H9 (cell line): ENCODE measurements around the gene SRSF10. TPM values are rescaled to one million over a fixed set of nuclear protein-coding genes. Genes with fewer than 3 reads are reported as not detected.
A peak's percentile ranks its signal among the peaks of the same experiment; 100 is the strongest.

ENCODE experiments used
- DNase-seq: peaks from one replicate; pipeline ENCODE4 v3.0.0-alpha.2; 2017
- H2AFZ ChIP-seq: one replicate; pipeline ENCODE4 v1.6.1; 2013; ENCODE audit warnings: mild to moderate bottlenecking, low read length, control low read depth, moderate library complexity
- H2AK5ac ChIP-seq: 2 replicates; pipeline ENCODE4 v1.6.1; 2013; ENCODE audit warnings: low read length, control low read depth, mixed read lengths; ENCODE audit not compliant: insufficient read length
- H2BK120ac ChIP-seq: one replicate; pipeline ENCODE4 v1.6.1; 2013; ENCODE audit warnings: low read depth, mild to moderate bottlenecking, low read length, control low read depth, inconsistent platforms; ENCODE audit not compliant: poor library complexity, severe bottlenecking
- H2BK12ac ChIP-seq: 2 replicates; pipeline ENCODE4 v1.6.1; 2013; ENCODE audit warnings: low read length, control low read depth, mixed read lengths, low read depth; ENCODE audit not compliant: insufficient read length
- H2BK15ac ChIP-seq: 2 replicates; pipeline ENCODE4 v1.6.1; 2013; ENCODE audit warnings: low read depth, low read length, control low read depth
- H2BK20ac ChIP-seq: one replicate; pipeline ENCODE4 v1.6.1; 2013; ENCODE audit warnings: low read depth, mild to moderate bottlenecking, low read length, control low read depth, inconsistent platforms; ENCODE audit not compliant: poor library complexity, severe bottlenecking
- H2BK5ac ChIP-seq: 2 replicates; pipeline ENCODE4 v1.6.1; 2013; ENCODE audit warnings: low read length, control low read depth, mixed read lengths; ENCODE audit not compliant: insufficient read length
- H3K14ac ChIP-seq: 2 replicates; pipeline ENCODE4 v1.6.1; 2013; ENCODE audit warnings: low read length, control low read depth; ENCODE audit not compliant: insufficient read depth
- H3K18ac ChIP-seq: 2 replicates; pipeline ENCODE4 v1.6.1; 2013; ENCODE audit warnings: low read depth, mild to moderate bottlenecking, mixed read lengths, low read length, control low read depth; ENCODE audit not compliant: insufficient read length
- H3K23ac ChIP-seq: 2 replicates; pipeline ENCODE4 v1.6.1; 2013; ENCODE audit warnings: low read length, control low read depth, mixed read lengths, low read depth; ENCODE audit not compliant: insufficient read length
- H3K23me2 ChIP-seq: 2 replicates; pipeline ENCODE4 v1.6.1; 2013; ENCODE audit warnings: low read depth, mild to moderate bottlenecking, mixed read lengths, low read length, control low read depth; ENCODE audit not compliant: insufficient read length, poor library complexity, severe bottlenecking
- H3K27ac ChIP-seq: 2 replicates; pipeline ENCODE4 v1.5.1; 2013; ENCODE audit warnings: low read length, control low read depth, mixed read lengths, low read depth; ENCODE audit not compliant: insufficient read length
- H3K27me3 ChIP-seq: 2 replicates; pipeline ENCODE4 v1.6.1; 2013; ENCODE audit warnings: low read length, control low read depth, inconsistent platforms; ENCODE audit not compliant: insufficient read depth
- H3K4ac ChIP-seq: 2 replicates; pipeline ENCODE4 v1.6.1; 2013; ENCODE audit warnings: low read depth, mild to moderate bottlenecking, control low read depth, inconsistent platforms, low read length, moderate library complexity
- H3K4me1 ChIP-seq: 2 replicates; pipeline ENCODE4 v1.6.1; 2013; ENCODE audit warnings: low read length, control low read depth, inconsistent platforms; ENCODE audit not compliant: insufficient read depth
- H3K4me2 ChIP-seq: 2 replicates; pipeline ENCODE4 v1.6.1; 2013; ENCODE audit warnings: low read length, control low read depth, mixed read lengths; ENCODE audit not compliant: insufficient read length, insufficient read depth
- H3K56ac ChIP-seq: 2 replicates; pipeline ENCODE4 v1.6.1; 2013; ENCODE audit warnings: low read depth, mild to moderate bottlenecking, mixed read lengths, low read length, control low read depth; ENCODE audit not compliant: insufficient read length
- H3K79me1 ChIP-seq: 2 replicates; pipeline ENCODE4 v1.6.1; 2013; ENCODE audit warnings: low read depth, mild to moderate bottlenecking, moderate library complexity, low read length, control low read depth, inconsistent platforms; ENCODE audit not compliant: insufficient read depth, poor library complexity, severe bottlenecking
- H3K79me2 ChIP-seq: 2 replicates; pipeline ENCODE4 v1.6.1; 2013; ENCODE audit warnings: low read length, control low read depth, inconsistent platforms; ENCODE audit not compliant: insufficient read depth
- H3K9ac ChIP-seq: 2 replicates; pipeline ENCODE4 v1.6.1; 2013; ENCODE audit warnings: low read length, control low read depth, mixed read lengths; ENCODE audit not compliant: insufficient read length; ENCODE audit errors: extremely low read depth
- H3K9me3 ChIP-seq: one replicate; pipeline ENCODE4 v1.6.1; 2013; ENCODE audit warnings: low read depth, low read length, inconsistent platforms; ENCODE audit not compliant: control insufficient read depth
- H3T11ph ChIP-seq: one replicate; pipeline ENCODE4 v1.6.1; 2013; ENCODE audit warnings: mild to moderate bottlenecking, low read length, control low read depth, inconsistent platforms
- H4K20me1 ChIP-seq: one replicate; pipeline ENCODE4 v1.6.1; 2013; ENCODE audit not compliant: control insufficient read depth, insufficient read length, insufficient read depth
- H4K5ac ChIP-seq: 2 replicates; pipeline ENCODE4 v1.6.1; 2013; ENCODE audit warnings: low read depth, mild to moderate bottlenecking, mixed read lengths, low read length, control low read depth; ENCODE audit not compliant: insufficient read length
- H4K8ac ChIP-seq: replicated peaks from 2 replicates; pipeline ENCODE4 v1.6.1; 2013; ENCODE audit warnings: low read length, control low read depth, mixed read lengths, low read depth; ENCODE audit not compliant: insufficient read length
- H4K91ac ChIP-seq: 2 replicates; pipeline ENCODE4 v1.6.1; 2013; ENCODE audit warnings: low read depth, mild to moderate bottlenecking, moderate library complexity, mixed read lengths, low read length, control low read depth; ENCODE audit not compliant: insufficient read length
- H3K27ac Mint-ChIP-seq, 3 experiments: 2 replicates in 2 of 3; 3 replicates in 1 of 3; pipeline ENCODE4 v1.8.0; 2020 to 2021; ENCODE audit warnings: mixed read lengths in 3 of 3, mild to moderate bottlenecking in 1 of 3, moderate library complexity in 1 of 3
- H3K27me3 Mint-ChIP-seq: 2 replicates; pipeline ENCODE4 v1.8.0; 2021; ENCODE audit warnings: low read depth, mild to moderate bottlenecking, moderate library complexity, mixed read lengths
- H3K36me3 Mint-ChIP-seq, 3 experiments: 2 replicates in 2 of 3; 3 replicates in 1 of 3; pipeline ENCODE4 v1.8.0; 2020 to 2021; ENCODE audit warnings: low read depth in 3 of 3, mixed read lengths in 3 of 3; ENCODE audit not compliant: insufficient read depth in 1 of 3
- H3K4me1 Mint-ChIP-seq, 2 experiments: 2 replicates each; pipeline ENCODE4 v1.8.0; 2020; ENCODE audit warnings: mixed read lengths in 2 of 2
- H3K4me3 Mint-ChIP-seq, 2 experiments: 2 replicates in 1 of 2; 3 replicates in 1 of 2; pipeline ENCODE4 v1.8.0; 2020 to 2021; ENCODE audit warnings: mild to moderate bottlenecking in 2 of 2, mixed read lengths in 2 of 2, moderate library complexity in 1 of 2
- H3K9me3 Mint-ChIP-seq, 2 experiments: 2 replicates in 1 of 2; 3 replicates in 1 of 2; pipeline ENCODE4 v1.8.0; 2020; ENCODE audit warnings: mild to moderate bottlenecking in 2 of 2, mixed read lengths in 2 of 2, moderate library complexity in 1 of 2
- CTCF ChIP-seq: fragments of 200-600 bp; sonication (generic); conservative IDR thresholded peaks from 3 replicates; pipeline ENCODE4 v1.8.0; 2021; ENCODE audit warnings: antibody characterized with exemption, mild to moderate bottlenecking
- WGBS: extraction: QIAGEN DNeasy Blood & Tissue Kit; methylation state at CpG from one replicate; pipeline ENCODE4 v1.1.7; 2013; ENCODE audit warnings: missing lambda C conversion rate, low lambda C conversion rate, mixed read lengths; ENCODE audit not compliant: insufficient read length; ENCODE audit errors: extremely low coverage; 5-methylcytosine and 5-hydroxymethylcytosine counted together
- total RNA-seq: library from RNA; stranded (reverse); gene quantifications from 2 replicates; pipeline ENCODE4 v1.2.1, GENCODE V29; 2021

Gene SRSF10
- total RNA-seq, 1 experiment from 2014 or later: 238 TPM

- peaks cover 12% of the 10 kb centered on the region; the same call in 1 of the 2 replicates for H3K4me1 ChIP-seq
- H3K27me3 ChIP-seq: no peaks in the 10 kb centered on the region
- H3K27ac Mint-ChIP-seq: peak overlapping the region; percentile 89 to 99 (median 90); a peak in 6 of 7 replicates
- H3K9me3 Mint-ChIP-seq: no peaks in the 10 kb centered on the region; a peak in 1 of 5 replicates
- no peak overlapping the region for H4K5ac ChIP-seq
- H3K9ac ChIP-seq: no peak overlapping the region
- H4K8ac ChIP-seq: no peak overlapping the region
- H3K23ac ChIP-seq: no peak overlapping the region
- no peaks in the 10 kb centered on the region for H3K23me2 ChIP-seq
- H3K27ac ChIP-seq: no peak overlapping the region
- no peak overlapping the region for H2BK15ac ChIP-seq
- no peaks in the 10 kb centered on the region for H4K20me1 ChIP-seq
- no peaks in the 10 kb centered on the region for H3K36me3 Mint-ChIP-seq
- H2BK12ac ChIP-seq: no peak overlapping the region
- no peak overlapping the region for H2BK120ac ChIP-seq
- no peak for DNase-seq
- no peak overlapping the region for H3K14ac ChIP-seq
- no peak overlapping the region for H2BK20ac ChIP-seq
- no peak overlapping the region for H2BK5ac ChIP-seq
- H2AK5ac ChIP-seq: no peak overlapping the region
- WGBS: no CpG with 5 or more reads among the region's 5 CpGs
- H3K27me3 Mint-ChIP-seq: no peaks in the 10 kb centered on the region; the same call in 1 of the 2 replicates
- peak overlapping the region; percentile 30 for H3K4me2 ChIP-seq
- no peak overlapping the region for H3K4ac ChIP-seq
- H3K79me1 ChIP-seq: no peaks in the 10 kb centered on the region
- no peaks in the 10 kb centered on the region for H3K79me2 ChIP-seq
- no peak overlapping the region for H4K91ac ChIP-seq
- no peak overlapping the region for H2AFZ ChIP-seq
- H3K4me1 Mint-ChIP-seq: peaks cover 39 to 40% of the 10 kb centered on the region in 2 experiments
- H3K18ac ChIP-seq: no peak overlapping the region
- no peak; the same call in 2 of the 3 replicates for TF ChIP-seq CTCF
- H3T11ph ChIP-seq: no peak overlapping the region
- no peaks in the 10 kb centered on the region for H3K9me3 ChIP-seq
- H3K56ac ChIP-seq: no peak overlapping the region
- H3K4me3 Mint-ChIP-seq: peak overlapping the region in 1 of 2 experiments; percentile 32; a peak in 1 of 5 replicates
Measured at GRCh38 chr1:24004132-24004531, 24.0 kb upstream of the SRSF10 start.
